PC-3 (cell line): ENCODE data around the gene CCNF.

Experiments used
- EZH2 ChIP-seq: fragments of 300-600 bp; sonication (generic); IDR thresholded peaks from one replicate; pipeline ENCODE4 v1.6.1; 2017; ENCODE audit warnings: antibody characterized with exemption, mild to moderate bottlenecking, low read length; ENCODE audit not compliant: unreplicated experiment
- EZH2phosphoT487 ChIP-seq: fragments of 300-600 bp; sonication (generic); IDR thresholded peaks from 2 replicates; pipeline ENCODE4 v1.6.1; 2018; ENCODE audit warnings: mild to moderate bottlenecking, antibody characterized with exemption, low read length, borderline replicate concordance
- TF ChIP-seq, protein P1 (sequence below): fragments of 300-600 bp; sonication (generic); conservative IDR thresholded peaks from 2 replicates; pipeline ENCODE4 v1.5.1; 2017; ENCODE audit warnings: antibody characterized with exemption, low read depth, mild to moderate bottlenecking, low read length

DNA sequence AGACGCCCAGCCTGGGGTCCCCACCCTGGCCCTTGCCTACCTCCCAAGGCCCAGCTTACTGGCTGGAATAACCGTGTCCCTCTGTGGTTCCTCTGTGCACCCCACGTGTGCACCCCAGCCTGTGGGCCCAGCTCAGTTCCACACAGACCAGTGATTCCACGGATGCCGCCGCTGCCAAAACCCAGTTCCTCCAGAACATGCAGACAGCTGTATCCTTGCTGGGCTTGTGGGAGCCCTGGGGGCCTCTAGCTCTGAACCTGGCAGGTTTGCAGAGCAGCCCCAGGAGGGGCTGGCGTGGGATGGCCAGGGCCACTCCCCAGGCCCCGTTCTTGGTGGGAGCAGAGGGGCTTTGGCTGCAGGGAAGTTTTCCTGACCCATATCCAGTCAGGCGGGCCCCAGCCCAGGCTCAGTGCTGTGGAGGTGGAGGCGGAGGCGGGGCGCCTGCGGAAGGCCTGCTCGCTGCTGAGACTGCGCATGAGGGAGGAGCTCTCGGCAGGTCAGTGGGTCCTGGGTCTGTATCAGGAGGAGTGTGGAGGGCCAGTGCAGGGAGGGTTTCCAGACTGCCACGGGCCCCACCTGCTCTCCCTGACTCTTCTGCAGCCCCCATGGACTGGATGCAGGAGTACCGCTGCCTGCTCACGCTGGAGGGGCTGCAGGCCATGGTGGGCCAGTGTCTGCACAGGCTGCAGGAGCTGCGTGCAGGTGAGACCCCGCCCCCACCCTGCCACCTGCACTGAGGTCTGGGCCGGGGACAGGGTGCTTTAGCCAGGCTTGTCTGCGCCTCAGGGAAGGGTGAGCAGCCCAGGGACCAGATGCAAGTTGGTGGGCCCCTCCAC, 33.0 kb downstream of the CCNF start:
- TF ChIP-seq, protein P1, sequence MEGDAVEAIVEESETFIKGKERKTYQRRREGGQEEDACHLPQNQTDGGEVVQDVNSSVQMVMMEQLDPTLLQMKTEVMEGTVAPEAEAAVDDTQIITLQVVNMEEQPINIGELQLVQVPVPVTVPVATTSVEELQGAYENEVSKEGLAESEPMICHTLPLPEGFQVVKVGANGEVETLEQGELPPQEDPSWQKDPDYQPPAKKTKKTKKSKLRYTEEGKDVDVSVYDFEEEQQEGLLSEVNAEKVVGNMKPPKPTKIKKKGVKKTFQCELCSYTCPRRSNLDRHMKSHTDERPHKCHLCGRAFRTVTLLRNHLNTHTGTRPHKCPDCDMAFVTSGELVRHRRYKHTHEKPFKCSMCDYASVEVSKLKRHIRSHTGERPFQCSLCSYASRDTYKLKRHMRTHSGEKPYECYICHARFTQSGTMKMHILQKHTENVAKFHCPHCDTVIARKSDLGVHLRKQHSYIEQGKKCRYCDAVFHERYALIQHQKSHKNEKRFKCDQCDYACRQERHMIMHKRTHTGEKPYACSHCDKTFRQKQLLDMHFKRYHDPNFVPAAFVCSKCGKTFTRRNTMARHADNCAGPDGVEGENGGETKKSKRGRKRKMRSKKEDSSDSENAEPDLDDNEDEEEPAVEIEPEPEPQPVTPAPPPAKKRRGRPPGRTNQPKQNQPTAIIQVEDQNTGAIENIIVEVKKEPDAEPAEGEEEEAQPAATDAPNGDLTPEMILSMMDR, result no peak
- no peak for TF ChIP-seq EZH2
- TF ChIP-seq EZH2phosphoT487, result no peak
